ENCODE data around the gene PDCD1LG2. TPM values are rescaled to one million over a fixed set of nuclear protein-coding genes. Genes with fewer than 3 reads are reported as not detected.

Gene PDCD1LG2
- total RNA-seq, 4 donors from 2014 or later, result 0.27 to 0.64 TPM; not detected in 2

- H3K4me3 ChIP-seq, result no peak overlapping the region
- no peaks in the 10 kb centered on the region for H3K4me1 ChIP-seq
- WGBS, 2 donors (ENCODE audit: low coverage in 1 of 2), result 33 to 38% methylated on average over 2 of the region's 2 CpGs
- no peaks in the 10 kb centered on the region for H3K36me3 ChIP-seq
- no peak for TF ChIP-seq POLR2AphosphoS5 (IDR thresholded peaks at IDR 0.05)
- TF ChIP-seq CTCF (IDR thresholded peaks at IDR 0.05), result no peak
- TF ChIP-seq EP300 (IDR thresholded peaks at IDR 0.05; ENCODE audit: low read depth), result no peak
- TF ChIP-seq POLR2A (IDR thresholded peaks at IDR 0.05), result no peak
- no peaks in the 10 kb centered on the region for H3K9me3 ChIP-seq
- H3K27me3 ChIP-seq, result no peaks in the 10 kb centered on the region
- intact Hi-C loops (cut with DNase I; ENCODE audit: low total_unique reads), result no loop called here
- no peak for DNase-seq
- H3K27ac ChIP-seq, result no peak overlapping the region
- in situ Hi-C loops (cut with MboI; ENCODE audit: low pct_ligation_motif_present in 1 of 4, low pct_unique_long_range_greater_than_20kb in 1 of 4, low sequenced_read_pairs in 3 of 4), result no loop called here
These were observed 58.5 kb downstream of the PDCD1LG2 start for GRCh38 chr9:5568868-5569267.

GRCh38 chr9:5569409-5569808 lies 59.1 kb downstream of the PDCD1LG2 start:
- no peak for DNase-seq
- Histone ChIP-seq H3K9me3 (no peaks in the 10 kb centered on the region), H3K27ac (no peak overlapping the region), H3K27me3 (no peaks in the 10 kb centered on the region), H3K4me3 (no peak overlapping the region), H3K4me1 (no peaks in the 10 kb centered on the region), H3K36me3 (no peaks in the 10 kb centered on the region)
- intact Hi-C loops (cut with DNase I; ENCODE audit: low total_unique reads) (no loop called here), in situ Hi-C loops (cut with MboI; ENCODE audit: low pct_ligation_motif_present in 1 of 4, low pct_unique_long_range_greater_than_20kb in 1 of 4, low sequenced_read_pairs in 3 of 4) (no loop called here)
- TF ChIP-seq POLR2AphosphoS5 (IDR thresholded peaks at IDR 0.05) (no peak), CTCF (IDR thresholded peaks at IDR 0.05) (no peak), POLR2A (IDR thresholded peaks at IDR 0.05) (no peak), EP300 (IDR thresholded peaks at IDR 0.05; ENCODE audit: low read depth) (no peak)

GRCh38 chr9:5569891-5570290 lies 59.6 kb downstream of the PDCD1LG2 start:
- no peak for DNase-seq
- no peak for TF ChIP-seq POLR2A (IDR thresholded peaks at IDR 0.05)
- TF ChIP-seq CTCF (IDR thresholded peaks at IDR 0.05), result no peak
- TF ChIP-seq EP300 (IDR thresholded peaks at IDR 0.05; ENCODE audit: low read depth), result no peak
- no peak for TF ChIP-seq POLR2AphosphoS5 (IDR thresholded peaks at IDR 0.05)
- H3K9me3 ChIP-seq, result no peaks in the 10 kb centered on the region
- H3K36me3 ChIP-seq, result no peaks in the 10 kb centered on the region
- intact Hi-C loops (cut with DNase I; ENCODE audit: low total_unique reads), result no loop called here
- in situ Hi-C loops (cut with MboI; ENCODE audit: low pct_ligation_motif_present in 1 of 4, low pct_unique_long_range_greater_than_20kb in 1 of 4, low sequenced_read_pairs in 3 of 4), result no loop called here
- H3K27me3 ChIP-seq, result no peaks in the 10 kb centered on the region
- H3K27ac ChIP-seq, result no peak overlapping the region
- 86 to 91% methylated on average over 1 of the region's 1 CpG for WGBS, 2 donors (ENCODE audit: low coverage in 1 of 2)
- no peak overlapping the region for H3K4me3 ChIP-seq
- no peaks in the 10 kb centered on the region for H3K4me1 ChIP-seq

GRCh38 chr9:5571629-5572232 lies 61.4 kb downstream of the PDCD1LG2 start:
- DNase-seq, result no peak
- in situ Hi-C loops (cut with MboI; ENCODE audit: low pct_ligation_motif_present in 1 of 4, low pct_unique_long_range_greater_than_20kb in 1 of 4, low sequenced_read_pairs in 3 of 4), result no loop called here
- 83 to 94% methylated on average over 1 of the region's 1 CpG for WGBS, 2 donors (ENCODE audit: low coverage in 1 of 2)
- Histone ChIP-seq H3K4me1 (no peaks in the 10 kb centered on the region), H3K27me3 (no peaks in the 10 kb centered on the region), H3K9me3 (no peaks in the 10 kb centered on the region), H3K27ac (no peak overlapping the region), H3K36me3 (no peaks in the 10 kb centered on the region), H3K4me3 (no peak overlapping the region)
- intact Hi-C loops (cut with DNase I; ENCODE audit: low total_unique reads), result no loop called here
- TF ChIP-seq CTCF (IDR thresholded peaks at IDR 0.05) (no peak), POLR2A (IDR thresholded peaks at IDR 0.05) (no peak), EP300 (IDR thresholded peaks at IDR 0.05; ENCODE audit: low read depth) (no peak), POLR2AphosphoS5 (IDR thresholded peaks at IDR 0.05) (no peak)
